Heart right ventricle (tissue), 16 donors: Measurements from ENCODE around the gene MAG. TPM values are rescaled to one million over a fixed set of nuclear protein-coding genes. Genes with fewer than 3 reads are reported as not detected.
"Not testable (repeated sequence)": the region's sequence is repeated elsewhere in the genome, so short reads cannot be mapped to it uniquely, and the experiment has no call there.

Experiments
- ATAC-seq, 8 donors: fragments of 200-7000 bp; cut with Tn5 transposase; one replicate each; pipeline ENCODE4 v1.9.1; 2020; ENCODE audit warnings: mild to moderate bottlenecking in 8 of 8, moderate library complexity in 8 of 8, moderate number of reproducible peaks in 1 of 8
- DNase-seq, 2 donors: peaks; one replicate each; pipeline ENCODE4 v3.0.0-alpha.2; 2020
- H3K27ac ChIP-seq, 10 donors: fragments of 200-600 bp; sonication (generic) in 2 of 10; one replicate each; pipeline versions ENCODE4 v1.5.0 to v1.8.0; 2020 to 2022; ENCODE audit warnings: mild to moderate bottlenecking in 3 of 10
- H3K27me3 ChIP-seq, 7 donors: fragments of 200-600 bp; one replicate each; pipeline ENCODE4 v1.8.0; 2021 to 2022; ENCODE audit warnings: mild to moderate bottlenecking in 2 of 7
- H3K36me3 ChIP-seq, 9 donors: fragments of 200-600 bp; sonication (generic) in 1 of 9; one replicate each; pipeline versions ENCODE4 v1.5.0 to v1.8.0; 2020 to 2022; ENCODE audit warnings: mild to moderate bottlenecking in 2 of 9
- H3K4me1 ChIP-seq, 9 donors: fragments of 200-600 bp; sonication (generic) in 1 of 9; one replicate each; pipeline versions ENCODE4 v1.5.0 to v1.8.0; 2020 to 2022; ENCODE audit warnings: mild to moderate bottlenecking in 4 of 9
- H3K4me3 ChIP-seq, 10 donors: fragments of 200-600 bp; sonication (generic) in 2 of 10; one replicate each; pipeline versions ENCODE4 v1.5.0 to v1.8.0; 2020 to 2022; ENCODE audit warnings: mild to moderate bottlenecking in 7 of 10, moderate library complexity in 2 of 10
- H3K9me3 ChIP-seq, 11 donors: fragments of 200-600 bp in 10 of 11; sonication (generic) in 2 of 11; one replicate each; pipeline versions ENCODE4 v1.5.0 to v1.8.0; 2013 to 2022; ENCODE audit warnings: mild to moderate bottlenecking in 2 of 11, control low read depth in 1 of 11, moderate library complexity in 1 of 11
- WGBS, 2 donors: extraction: QIAGEN DNeasy Blood & Tissue Kit; methylation state at CpG; one replicate each; pipeline ENCODE4 v1.1.7; 2013; ENCODE audit warnings: inconsistent platforms in 1 of 2; 5-methylcytosine and 5-hydroxymethylcytosine counted together
- intact Hi-C, 10 donors: fragments of 100-400 bp; cut with DNase I; formaldehyde crosslinking; loops; one replicate each; pipeline versions ENCODE4 v1.11.1 to v1.14.2; 2022
- polyA plus RNA-seq, 2 donors: library from polyadenylated mRNA; stranded (reverse); fragments of 200-250 nt; gene quantifications; one replicate each; pipeline ENCODE4 v1.2.3, GENCODE V29; 2013
- total RNA-seq, 10 donors: library from RNA; stranded (reverse); fragmentation: NEBNext Ultra II Directional in 3 of 10; extraction: Animal tissue kit (Norgen Biotek cat#: 25700) in 3 of 10; gene quantifications; one replicate each; pipeline versions ENCODE4 v1.2.1 to v1.2.4, GENCODE V29; 2021 to 2023
- TF ChIP-seq, protein P1 (sequence below), 9 donors: fragments of 200-600 bp; sonication (generic) in 2 of 9; IDR thresholded peaks; one replicate each; pipeline versions ENCODE4 v1.5.0 to v1.8.0; 2021 to 2022; ENCODE audit warnings: antibody characterized with exemption in 9 of 9, mild to moderate bottlenecking in 5 of 9, moderate library complexity in 1 of 9
- donor health status: Arrhythmogenic right ventricular cardiomyopathy.
- donor health status: ischemic (EF 13 %, LVEDD 7.1; RV severe dilation, severe dysfunction).
- donor health status: healthy with polysubstance abuse.
- donor health status: DM: no; HTN: yes; CAD: no.
- donor health status: DM: no; HTN: no; CAD: no.
- donor health status: ischemic (EF 25% LVEDD 6.9; RV normal size, moderate dysfunction).
- donor health status: ischemic (EF 25% LVEDD 5.7; RV mildly dilated, moderate dysfunction).
- donor health status: healthy.
- donor health status: DM: yes; HTN: yes; CAD: no.
- donor health status: Ischemic cardiomyopathy.
- donor health status: ischemic (EF 35%, LVEDD 5.7; RV mildly dilated, moderate dysfunction).
- donor health status: nonischemic (EF 11% LVEDD 7.7; RV severe dilation, severe dysfunction).
- donor health status: DM: yes; HTN: yes; CAD: no.
- donor health status: PGD.
- donor health status: ischemic (EF 29% LVEDD 5.4; RV normal size, mild dysfunction).
- donor health status: nonischemic (EF 23%, LVEDD 6.1; RV moderate dilation, normal function).

Gene MAG
- total and polyA plus RNA-seq, 12 donors, result 0.04 to 0.39 TPM; not detected in 10

DNA sequence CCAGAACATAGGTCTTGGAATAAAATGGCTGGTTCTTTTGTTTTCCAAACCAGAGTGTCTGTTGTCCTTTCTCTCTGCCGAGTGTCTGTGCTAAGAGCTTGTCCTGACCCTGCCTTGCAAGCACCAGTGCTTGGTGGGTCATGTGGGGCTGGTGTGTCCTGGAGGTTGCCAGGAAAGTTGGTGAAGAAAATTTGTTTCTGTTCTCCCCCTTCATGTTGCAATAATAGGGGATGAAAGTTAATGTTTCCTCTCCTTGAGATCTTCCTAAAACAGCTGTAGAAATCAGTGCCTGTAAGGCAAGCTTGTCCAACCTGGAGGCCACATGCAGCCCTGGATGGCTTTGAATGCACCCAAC lies 6.9 kb upstream of the MAG start:
- H3K9me3 ChIP-seq, result no peaks in the 10 kb centered on the region
- no peak overlapping the region for H3K27ac ChIP-seq
- H3K4me3 ChIP-seq, result no peak overlapping the region
- H3K27me3 ChIP-seq, result peaks cover 0 to 15% (median 0%) of the 10 kb centered on the region in 7 donors
- DNase-seq, result no peak
- no peak for ATAC-seq
- intact Hi-C loops, result no loop called here
- peaks cover 0 to under 1% (median 0%) of the 10 kb centered on the region in 9 donors for H3K36me3 ChIP-seq
- H3K4me1 ChIP-seq, result peaks cover 0 to 20% (median 0%) of the 10 kb centered on the region in 9 donors
- WGBS, 2 donors, result 45 to 47% methylated on average over 1 of the region's 1 CpG
- TF ChIP-seq, protein P1, sequence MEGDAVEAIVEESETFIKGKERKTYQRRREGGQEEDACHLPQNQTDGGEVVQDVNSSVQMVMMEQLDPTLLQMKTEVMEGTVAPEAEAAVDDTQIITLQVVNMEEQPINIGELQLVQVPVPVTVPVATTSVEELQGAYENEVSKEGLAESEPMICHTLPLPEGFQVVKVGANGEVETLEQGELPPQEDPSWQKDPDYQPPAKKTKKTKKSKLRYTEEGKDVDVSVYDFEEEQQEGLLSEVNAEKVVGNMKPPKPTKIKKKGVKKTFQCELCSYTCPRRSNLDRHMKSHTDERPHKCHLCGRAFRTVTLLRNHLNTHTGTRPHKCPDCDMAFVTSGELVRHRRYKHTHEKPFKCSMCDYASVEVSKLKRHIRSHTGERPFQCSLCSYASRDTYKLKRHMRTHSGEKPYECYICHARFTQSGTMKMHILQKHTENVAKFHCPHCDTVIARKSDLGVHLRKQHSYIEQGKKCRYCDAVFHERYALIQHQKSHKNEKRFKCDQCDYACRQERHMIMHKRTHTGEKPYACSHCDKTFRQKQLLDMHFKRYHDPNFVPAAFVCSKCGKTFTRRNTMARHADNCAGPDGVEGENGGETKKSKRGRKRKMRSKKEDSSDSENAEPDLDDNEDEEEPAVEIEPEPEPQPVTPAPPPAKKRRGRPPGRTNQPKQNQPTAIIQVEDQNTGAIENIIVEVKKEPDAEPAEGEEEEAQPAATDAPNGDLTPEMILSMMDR (IDR thresholded peaks at IDR 0.05), result no peak

- H3K27ac ChIP-seq, H3K9me3 ChIP-seq, DNase-seq, H3K4me3 ChIP-seq, ATAC-seq, H3K36me3 ChIP-seq, intact Hi-C loops: not testable (repeated sequence)
- 93 to 94% methylated on average over 3 of the region's 3 CpGs for WGBS, 2 donors
- Histone ChIP-seq H3K27me3 (peaks cover 0 to 17% (median 0%) of the 10 kb centered on the region in 7 donors), H3K4me1 (peaks cover 0 to 20% (median 0%) of the 10 kb centered on the region in 9 donors)
Observed at GRCh38 chr19:35285465-35285864, 6.5 kb upstream of the MAG start.

DNA sequence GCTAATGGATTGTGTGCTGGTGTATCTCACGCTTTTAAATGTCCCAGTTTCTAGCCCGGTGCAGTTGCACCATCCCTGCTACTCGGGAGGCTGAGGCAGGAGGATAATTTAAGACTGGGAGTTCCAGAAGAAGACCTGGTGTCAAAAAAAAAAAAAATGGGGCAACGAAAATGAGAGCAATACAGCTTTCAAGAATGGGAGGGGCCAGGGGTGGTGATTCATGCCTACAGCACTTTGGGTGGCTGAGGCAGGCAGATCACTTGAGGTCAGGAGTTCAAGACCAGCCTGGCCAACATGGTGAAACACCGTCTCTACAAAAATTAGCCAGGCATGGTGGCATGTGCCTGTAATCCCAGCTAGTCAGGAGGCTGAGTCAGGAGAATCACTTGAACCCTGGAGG lies 5.9 kb upstream of the MAG start:
- H3K27ac ChIP-seq, H3K9me3 ChIP-seq, intact Hi-C loops, ATAC-seq, DNase-seq, H3K4me3 ChIP-seq, H3K36me3 ChIP-seq: not testable (repeated sequence)
- Histone ChIP-seq H3K27me3 (peaks cover 0 to 20% (median 4%) of the 10 kb centered on the region in 7 donors), H3K4me1 (peaks cover 0 to 20% (median 0%) of the 10 kb centered on the region in 9 donors)
- WGBS, 2 donors, result 85 to 88% methylated on average over 5 of the region's 5 CpGs

GRCh38 chr19:35287713-35288112 lies 4.2 kb upstream of the MAG start:
- Histone ChIP-seq H3K4me3 (no peak overlapping the region), H3K27me3 (peaks cover 0 to 29% (median 12%) of the 10 kb centered on the region in 7 donors), H3K4me1 (peaks cover 0 to 6% (median 0%) of the 10 kb centered on the region in 9 donors), H3K27ac (no peak overlapping the region), H3K36me3 (no peaks in the 10 kb centered on the region), H3K9me3 (no peaks in the 10 kb centered on the region)
- TF ChIP-seq, protein P1 (IDR thresholded peaks at IDR 0.05), result no peak
- 94 to 95% methylated on average over 10 of the region's 10 CpGs for WGBS, 2 donors
- intact Hi-C loops, result no loop called here
- no peak for ATAC-seq
- DNase-seq, result no peak

GRCh38 chr19:35288331-35288730 lies 3.6 kb upstream of the MAG start:
- no peak for ATAC-seq
- 66 to 68% methylated on average over 2 of the region's 2 CpGs for WGBS, 2 donors
- Histone ChIP-seq H3K4me1 (peaks cover 0 to 4% (median 0%) of the 10 kb centered on the region in 9 donors), H3K27ac (no peak overlapping the region), H3K27me3 (peaks cover 0 to 29% (median 16%) of the 10 kb centered on the region in 7 donors), H3K4me3 (no peak overlapping the region), H3K36me3 (no peaks in the 10 kb centered on the region), H3K9me3 (no peaks in the 10 kb centered on the region)
- TF ChIP-seq, protein P1 (IDR thresholded peaks at IDR 0.05), result no peak
- intact Hi-C loops, result no loop called here
- no peak for DNase-seq
